H1 (cell line): ENCODE data around the gene LDLRAD1. TPM values are rescaled to one million over a fixed set of nuclear protein-coding genes. Genes with fewer than 3 reads are reported as not detected.

Experiments
- CTCF ChIA-PET: fragments of 300-600 bp; sonication (Branson Sonifier 250); formaldehyde crosslinking; loops from one replicate; lab custom pipeline; 2021; ENCODE audit not compliant: partially characterized antibody; lab: Charles Lee
- POLR2A ChIA-PET: fragments of 300-600 bp; sonication (Branson Sonifier 250); formaldehyde crosslinking; loops from one replicate; lab custom pipeline; 2021; ENCODE audit warnings: inconsistent platforms; ENCODE audit not compliant: partially characterized antibody; lab: Charles Lee
- DNase-seq, 2 experiments: peaks; one replicate each; pipeline versions ENCODE4 v3.0.0 to v3.0.0-alpha.2; 2010 to 2022; ENCODE audit warnings: low spot score in 2 of 2, low read depth in 1 of 2, mixed read lengths in 1 of 2
- FAIRE-seq: peaks from 2 replicates; lab custom pipeline; 2011; peaks lifted over from hg19 to GRCh38; lab: Jason Lieb, UNC
- H2AFZ ChIP-seq: 2 replicates; pipeline ENCODE4 v1.8.1; 2012; ENCODE audit warnings: low read length, inconsistent platforms
- H2AK5ac ChIP-seq: 2 replicates; pipeline ENCODE4 v1.6.1; 2013; ENCODE audit warnings: low read depth, low read length
- H2BK120ac ChIP-seq: replicated peaks from 2 replicates; pipeline ENCODE3; 2013; ENCODE audit warnings: low read depth, low read length, inconsistent platforms
- H2BK12ac ChIP-seq: 2 replicates; pipeline ENCODE4 v1.6.1; 2013; ENCODE audit warnings: low read depth, low read length
- H2BK15ac ChIP-seq: 2 replicates; pipeline ENCODE4 v1.6.1; 2013; ENCODE audit warnings: low read length
- H2BK20ac ChIP-seq: 2 replicates; pipeline ENCODE4 v1.6.1; 2013; ENCODE audit warnings: low read length
- H2BK5ac ChIP-seq: 2 replicates; pipeline ENCODE4 v1.6.1; 2013; ENCODE audit warnings: low read depth, low read length
- H3K14ac ChIP-seq: 2 replicates; pipeline ENCODE4 v1.6.1; 2013; ENCODE audit warnings: inconsistent platforms; ENCODE audit not compliant: insufficient read length
- H3K18ac ChIP-seq: 2 replicates; pipeline ENCODE4 v1.6.1; 2013; ENCODE audit warnings: low read length; ENCODE audit errors: extremely low read depth
- H3K23ac ChIP-seq: 2 replicates; pipeline ENCODE4 v1.6.1; 2013; ENCODE audit warnings: inconsistent platforms; ENCODE audit not compliant: insufficient read length
- H3K23me2 ChIP-seq: 2 replicates; pipeline ENCODE4 v1.6.1; 2013; ENCODE audit warnings: low read depth, low read length
- H3K27ac ChIP-seq: 2 replicates; pipeline ENCODE4 v1.6.1; 2011; ENCODE audit warnings: low read depth, low read length, inconsistent platforms
- H3K27me3 ChIP-seq, 4 experiments: replicated peaks in 1 of 4; 1 replicate in 1 of 4; 2 replicates in 3 of 4; pipeline versions ENCODE4 v1.6.1 to v1.8.1; 2011 to 2013; ENCODE audit warnings: low read length in 3 of 4, mild to moderate bottlenecking in 3 of 4, inconsistent platforms in 2 of 4, mixed read lengths in 2 of 4, moderate library complexity in 1 of 4; ENCODE audit not compliant: control insufficient read depth in 3 of 4, insufficient read depth in 3 of 4; ENCODE audit errors: extremely low read depth in 1 of 4
- H3K36me3 ChIP-seq, 4 experiments: 2 replicates each; pipeline versions ENCODE4 v1.6.1 to v1.8.1; 2011 to 2013; ENCODE audit warnings: mild to moderate bottlenecking in 4 of 4, low read length in 3 of 4, moderate library complexity in 2 of 4, control low read depth in 1 of 4, inconsistent platforms in 1 of 4; ENCODE audit not compliant: insufficient read depth in 4 of 4, control insufficient read depth in 2 of 4
- H3K4ac ChIP-seq: replicated peaks from 2 replicates; pipeline ENCODE3; 2013; ENCODE audit warnings: low read length, low read depth, mixed read lengths, inconsistent platforms; ENCODE audit not compliant: insufficient read length
- H3K4me1 ChIP-seq, 4 experiments: replicated peaks in 1 of 4; 1 replicate in 1 of 4; 2 replicates in 3 of 4; pipeline versions ENCODE4 v1.6.1 to v1.8.1; 2011 to 2013; ENCODE audit warnings: low read length in 3 of 4, inconsistent platforms in 2 of 4, mixed read lengths in 1 of 4; ENCODE audit not compliant: insufficient read depth in 4 of 4, control insufficient read depth in 3 of 4
- H3K4me2 ChIP-seq, 2 experiments: 2 replicates each; pipeline versions ENCODE4 v1.6.1 to v1.8.1; 2011 to 2013; ENCODE audit warnings: low read depth in 2 of 2, low read length in 2 of 2, control low read depth in 1 of 2, inconsistent platforms in 1 of 2, mild to moderate bottlenecking in 1 of 2; ENCODE audit not compliant: insufficient read depth in 1 of 2
- H3K4me3 ChIP-seq, 4 experiments: fragments of 200-600, 300-600 bp in 1 of 4; sonication (generic), shearing (Covaris generic), sonication (Bioruptor Twin) in 1 of 4; 2 replicates each; pipeline versions ENCODE4 v1.5.1 to v1.8.1; 2011 to 2016; ENCODE audit warnings: low read length in 4 of 4, low read depth in 3 of 4, control low read depth in 2 of 4, inconsistent platforms in 2 of 4, mild to moderate bottlenecking in 2 of 4, mixed read lengths in 1 of 4, moderate library complexity in 1 of 4; ENCODE audit not compliant: insufficient read depth in 2 of 4; ENCODE audit errors: extremely low read depth in 1 of 4
- H3K56ac ChIP-seq: replicated peaks from 2 replicates; pipeline ENCODE3; 2013; ENCODE audit warnings: low read depth, mild to moderate bottlenecking, mixed read lengths, low read length, inconsistent platforms; ENCODE audit not compliant: insufficient read length
- H3K79me1 ChIP-seq: 2 replicates; pipeline ENCODE4 v1.6.1; 2013; ENCODE audit warnings: low read depth, low read length, control low read depth
- H3K79me2 ChIP-seq, 2 experiments: 2 replicates each; pipeline versions ENCODE4 v1.6.1 to v1.8.1; 2012 to 2013; ENCODE audit warnings: low read length in 2 of 2, mild to moderate bottlenecking in 2 of 2, inconsistent platforms in 1 of 2; ENCODE audit not compliant: insufficient read depth in 2 of 2, control insufficient read depth in 1 of 2
- H3K9ac ChIP-seq, 4 experiments: replicated peaks in 1 of 4; 1 replicate in 1 of 4; 2 replicates in 3 of 4; pipeline versions ENCODE4 v1.6.1 to v1.8.1; 2011 to 2013; ENCODE audit warnings: low read depth in 3 of 4, low read length in 3 of 4, control low read depth in 2 of 4, mild to moderate bottlenecking in 2 of 4, moderate library complexity in 2 of 4, inconsistent platforms in 1 of 4; ENCODE audit errors: extremely low read depth in 1 of 4
- H3K9me3 ChIP-seq, 2 experiments: 2 replicates each; pipeline versions ENCODE4 v1.6.1 to v1.8.1; 2012 to 2013; ENCODE audit warnings: mild to moderate bottlenecking in 2 of 2, moderate library complexity in 2 of 2, control low read depth in 1 of 2, inconsistent platforms in 1 of 2, low read depth in 1 of 2, low read length in 1 of 2, mixed read lengths in 1 of 2; ENCODE audit not compliant: insufficient read depth in 2 of 2
- H4K20me1 ChIP-seq, 2 experiments: replicated peaks in 1 of 2; 2 replicates each; pipeline versions ENCODE3 to v1.8.1; 2011 to 2013; ENCODE audit warnings: inconsistent platforms in 2 of 2, low read length in 2 of 2, mild to moderate bottlenecking in 1 of 2; ENCODE audit not compliant: insufficient read depth in 2 of 2, control insufficient read depth in 1 of 2
- H4K5ac ChIP-seq: 2 replicates; pipeline ENCODE4 v1.6.1; 2013; ENCODE audit warnings: low read length, low read depth, mixed read lengths, inconsistent platforms; ENCODE audit not compliant: insufficient read length
- H4K8ac ChIP-seq: 2 replicates; pipeline ENCODE4 v1.8.0; 2013; ENCODE audit warnings: mild to moderate bottlenecking, moderate library complexity, low read length, inconsistent platforms; ENCODE audit not compliant: insufficient read depth; ENCODE audit errors: extremely low read depth
- H4K91ac ChIP-seq: replicated peaks from 2 replicates; pipeline ENCODE3; 2013; ENCODE audit warnings: low read length, mixed read lengths, inconsistent platforms; ENCODE audit not compliant: insufficient read length
- CHD1 ChIP-seq: IDR thresholded peaks from 2 replicates; pipeline ENCODE4 v1.6.1; 2012; ENCODE audit warnings: low read depth, low read length, improper control_type of control experiment
- CTCF ChIP-seq, 3 experiments: IDR thresholded peaks; 1 replicate in 2 of 3; 2 replicates in 1 of 3; pipeline versions ENCODE4 v1.5.1 to v1.6.1; 2011; ENCODE audit warnings: low read length in 3 of 3, mild to moderate bottlenecking in 3 of 3, inconsistent platforms in 2 of 3, low read depth in 1 of 3, moderate library complexity in 1 of 3; ENCODE audit not compliant: insufficient read depth in 1 of 3; ENCODE audit errors: control extremely low read depth in 1 of 3
- WGBS, 2 experiments: shearing (Covaris generic) in 1 of 2; methylation state at CpG; one replicate each; pipeline versions ENCODE4 v1.1.6 to v1.1.7; 2013 to 2015; ENCODE audit warnings: low lambda C conversion rate in 2 of 2, mixed read lengths in 2 of 2, inconsistent platforms in 1 of 2, low coverage in 1 of 2, missing lambda C conversion rate in 1 of 2; ENCODE audit not compliant: insufficient replicate concordance in 2 of 2, insufficient coverage in 1 of 2, insufficient read length in 1 of 2; ENCODE audit errors: extremely low coverage in 1 of 2, missing lambda C conversion rate in 1 of 2; 5-methylcytosine and 5-hydroxymethylcytosine counted together
- polyA plus RNA-seq, 7 experiments: library from polyadenylated mRNA; depleted of rRNA in 3 of 7; stranded (reverse) in 5 of 7; unstranded in 2 of 7; fragments of >200 nt in 5 of 7; fragments of 200-250 nt in 2 of 7; gene quantifications; 1 replicate in 5 of 7; 2 replicates in 1 of 7; 4 replicates in 1 of 7; pipeline versions ENCODE4 v1.2.1 to v1.2.3, GENCODE V29; 2011 to 2013; ENCODE audit warnings: missing spikeins in 2 of 7, mixed read lengths in 2 of 7
- total RNA-seq: library from RNA; stranded (reverse); fragmentation: NEBNext Ultra II Directional; extraction: Animal tissue kit (Norgen Biotek cat#: 25700); gene quantifications from 2 replicates; pipeline ENCODE4 v1.2.1, GENCODE V29; 2021

The LDLRAD1 gene
- total and polyA plus RNA-seq, 2 of the 8 experiments (the other 6 are each of a cell fraction or from before 2014, with no cell fraction given): not detected

DNA sequence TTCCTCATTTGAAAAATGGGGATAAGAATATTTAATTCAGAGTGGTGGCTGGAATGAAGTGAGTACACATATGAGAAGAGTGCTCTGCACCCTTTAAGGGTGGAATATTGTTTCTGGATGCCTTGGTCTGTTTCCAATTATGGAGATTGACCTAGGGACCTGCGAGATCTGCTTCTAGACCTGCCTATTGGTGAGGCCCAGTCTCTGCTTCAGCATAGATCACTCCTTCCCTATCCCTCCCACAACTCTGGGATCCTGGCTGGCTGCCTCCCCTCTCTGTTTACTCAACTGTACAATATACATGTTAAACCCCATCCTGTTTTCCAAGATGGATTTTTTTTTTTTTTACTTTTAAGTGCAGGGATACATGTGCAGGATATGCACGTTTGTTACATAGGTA, 6.4 kb upstream of the LDLRAD1 start:
- no peak overlapping the region for H2AK5ac ChIP-seq
- H3K27me3 ChIP-seq: no peaks in the 10 kb centered on the region
- CTCF ChIA-PET: interaction anchor here (0.6 to 1.0 kb wide), 2 partner anchors 13 to 50 kb away, joined by 3 read pairs; no protein-coding TSS in a partner anchor
- no peak overlapping the region for H3K4ac ChIP-seq
- no peak overlapping the region for H2BK5ac ChIP-seq
- H2BK15ac ChIP-seq: no peak overlapping the region
- H2BK120ac ChIP-seq: no peak overlapping the region
- H2AFZ ChIP-seq: no peak overlapping the region
- DNase-seq (no peak), FAIRE-seq (no peak)
- no peak overlapping the region for H4K91ac ChIP-seq
- H3K27ac ChIP-seq: no peak overlapping the region
- H3K9me3 ChIP-seq: no peaks in the 10 kb centered on the region
- H3K23ac ChIP-seq: no peak overlapping the region
- H2BK20ac ChIP-seq: no peak overlapping the region
- H3K23me2 ChIP-seq: no peaks in the 10 kb centered on the region
- WGBS, 2 experiments: 88% methylated on average over 2 of the region's 2 CpGs; no CpG with 5 or more reads in 1 of the 2 experiments
- H3K14ac ChIP-seq: no peak overlapping the region
- no peak overlapping the region for H2BK12ac ChIP-seq
- no peak overlapping the region for H3K9ac ChIP-seq
- TF ChIP-seq CHD1 (no peak), CTCF (IDR thresholded peaks at IDR 0.05; ENCODE audit: control extremely low read depth in 1 of 3, insufficient read depth in 1 of 3, low read depth in 1 of 3, low read length in 3 of 3) (no peak)
- no peak overlapping the region for H3K4me3 ChIP-seq
- POLR2A ChIA-PET: no interaction called here
- no peaks in the 10 kb centered on the region for H3K4me1 ChIP-seq
- no peak overlapping the region for H4K8ac ChIP-seq
- H3K56ac ChIP-seq: no peak overlapping the region
- H3K18ac ChIP-seq: no peak overlapping the region
- H4K5ac ChIP-seq: no peak overlapping the region
- no peaks in the 10 kb centered on the region for H4K20me1 ChIP-seq
- H3K36me3 ChIP-seq: no peaks in the 10 kb centered on the region
- no peak overlapping the region for H3K4me2 ChIP-seq
- H3K79me1 ChIP-seq: no peaks in the 10 kb centered on the region
- no peaks in the 10 kb centered on the region for H3K79me2 ChIP-seq
